Activated CD4-positive, CD25-positive, alpha-beta regulatory T cell treated with anti-CD3 and anti-CD28 coated beads, Interleukin-2, amount 50 U/mL, for 24 hours (primary cell): ENCODE data around the gene ADAMTS13.

Source experiments
- ATAC-seq, 2 donors: fragments of 150-1000 bp; cut with Tn5 transposase; one replicate each; pipeline ENCODE4 v1.10.0; 2021; ENCODE audit warnings: mild to moderate bottlenecking in 1 of 2, moderate library complexity in 1 of 2

ADAMTS13 gene

DNA sequence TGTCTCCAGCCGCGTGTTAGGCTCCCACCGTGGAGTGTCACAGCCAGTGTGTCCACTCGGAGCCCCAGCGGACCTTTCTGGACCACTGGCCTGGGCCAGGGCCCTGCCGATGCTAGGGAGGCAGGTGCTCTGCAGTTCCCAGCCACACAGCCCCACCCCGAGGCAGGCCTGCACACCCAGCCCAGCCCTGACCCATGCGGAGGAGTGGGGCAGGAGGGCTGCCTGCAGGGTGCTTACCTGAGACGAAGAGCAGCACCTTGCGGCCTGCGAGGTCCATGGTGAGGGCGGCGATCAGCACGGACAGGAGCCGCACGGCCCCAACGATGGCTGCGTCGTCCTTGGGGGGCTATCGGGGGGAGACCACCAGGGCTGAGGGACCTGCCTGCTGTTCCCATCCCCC is 51.6 kb downstream of the ADAMTS13 start:
- no peak for ATAC-seq

DNA sequence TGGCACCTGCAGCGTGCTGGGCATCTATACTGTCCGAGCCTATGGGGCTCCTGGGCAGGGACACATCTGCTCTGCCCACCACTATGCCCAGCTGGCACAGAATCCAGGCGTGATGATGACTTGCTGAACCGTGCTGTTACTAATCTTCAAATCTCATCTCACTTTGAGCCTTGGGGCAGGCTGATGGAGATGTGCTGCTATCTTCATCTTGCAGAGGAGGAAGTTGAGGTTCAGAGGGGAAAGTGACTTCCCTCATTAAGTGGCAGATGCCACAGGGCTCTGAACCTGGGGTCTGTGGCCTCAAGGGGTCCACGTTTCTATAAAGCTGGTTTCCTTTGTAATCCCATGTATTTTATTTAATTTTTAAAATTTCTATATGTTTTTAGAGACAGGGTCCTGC is 52.0 kb downstream of the ADAMTS13 start:
- ATAC-seq: no peak

DNA sequence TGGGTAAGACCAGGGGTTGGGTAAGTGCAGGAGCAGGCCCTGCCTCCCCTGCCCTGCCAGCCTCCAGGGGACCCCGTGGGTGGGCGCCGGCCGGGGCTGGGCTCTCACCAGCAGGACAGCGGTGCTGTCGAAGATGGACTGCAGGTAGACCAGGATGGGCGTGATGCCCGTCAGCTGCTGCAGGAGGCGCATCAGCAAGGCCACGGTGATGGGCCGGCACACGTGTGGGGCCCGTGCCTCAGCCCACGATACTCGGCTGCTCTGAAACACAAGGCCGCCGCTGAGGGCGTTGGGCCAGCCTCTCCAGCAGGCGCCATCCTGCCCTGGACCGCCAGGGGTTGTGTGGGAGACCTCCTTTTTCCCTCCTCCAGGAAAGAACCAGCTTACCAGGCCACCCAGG is 52.7 kb downstream of the ADAMTS13 start:
- ATAC-seq: no peak

DNA sequence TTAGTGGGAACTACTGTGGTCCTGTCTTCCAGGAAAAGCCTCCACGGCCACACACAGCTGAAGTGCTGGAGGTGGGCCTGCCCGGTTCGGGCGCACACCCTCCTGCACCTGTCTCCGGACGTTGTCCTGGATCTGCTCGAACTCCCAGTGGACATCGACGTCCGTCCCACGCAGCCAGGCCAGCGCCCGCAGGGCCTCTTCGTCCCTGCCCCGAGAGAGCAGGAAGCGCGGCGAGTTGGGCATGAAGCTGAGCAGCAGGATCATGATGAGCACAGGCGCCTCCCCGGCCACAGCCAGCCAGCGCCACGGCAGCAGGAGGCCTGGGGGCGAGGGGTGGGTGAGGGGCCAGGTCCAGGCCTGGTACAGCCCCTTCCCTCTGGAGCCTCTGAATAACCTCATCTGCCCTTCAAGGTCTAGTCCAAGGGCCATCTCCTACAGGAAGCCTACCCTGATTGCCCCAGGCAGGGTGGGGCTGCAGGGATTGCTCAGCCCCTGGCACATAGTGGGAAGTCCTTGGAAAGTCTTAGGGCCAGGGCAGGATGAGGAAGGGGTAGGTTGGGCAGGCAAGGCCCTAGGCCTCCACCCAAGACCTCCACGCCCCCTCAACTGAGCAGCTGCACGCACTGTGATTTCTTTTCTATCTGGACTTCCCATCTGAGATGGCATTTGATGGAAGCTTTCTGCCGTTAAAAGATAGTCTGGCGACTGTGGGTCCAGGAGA is 53.3 kb downstream of the ADAMTS13 start:
- ATAC-seq: no peak

DNA sequence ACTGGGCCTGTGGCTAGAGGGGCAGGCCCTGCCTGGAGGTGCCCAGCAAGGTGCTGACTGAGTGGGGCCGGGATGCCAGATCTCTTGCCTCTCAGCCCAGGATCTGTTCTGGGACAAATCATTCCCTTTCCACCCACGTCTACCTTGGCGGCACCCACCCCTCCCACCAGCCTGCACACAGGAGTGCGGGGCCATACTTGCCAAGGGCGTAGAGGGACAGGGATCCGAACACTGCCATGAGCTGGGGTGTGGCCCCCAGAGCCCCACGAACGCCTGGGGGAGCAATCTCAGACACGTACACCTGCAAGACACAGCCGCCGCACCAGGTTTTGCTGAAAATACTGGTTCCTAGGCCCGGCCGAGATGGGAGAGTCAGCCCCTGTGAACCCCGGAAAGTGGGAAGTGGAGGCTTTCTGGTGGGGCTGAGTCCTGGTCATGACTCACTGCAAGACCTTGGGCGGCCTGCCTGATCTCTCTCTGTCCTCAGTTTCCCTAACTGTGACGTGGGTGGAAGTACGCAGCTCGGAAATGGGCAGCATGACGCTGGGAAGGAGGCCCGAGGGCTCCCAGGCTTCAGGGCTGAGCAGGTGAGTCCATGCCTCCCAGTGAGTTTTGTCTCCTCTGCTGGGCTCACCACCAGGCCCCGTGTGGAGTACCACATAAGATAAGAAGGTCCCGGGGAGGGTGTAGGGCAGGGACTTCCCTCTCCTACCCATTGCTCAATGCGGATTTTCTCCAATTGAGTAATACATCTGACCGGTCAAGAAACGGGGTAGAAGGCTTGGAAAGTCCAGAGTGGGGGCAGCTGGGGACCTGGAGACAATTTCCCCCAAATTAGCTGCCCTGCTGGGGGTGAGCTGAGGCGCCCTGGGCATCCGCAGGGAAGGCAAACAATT is 54.1 kb downstream of the ADAMTS13 start:
- ATAC-seq: no peak

DNA sequence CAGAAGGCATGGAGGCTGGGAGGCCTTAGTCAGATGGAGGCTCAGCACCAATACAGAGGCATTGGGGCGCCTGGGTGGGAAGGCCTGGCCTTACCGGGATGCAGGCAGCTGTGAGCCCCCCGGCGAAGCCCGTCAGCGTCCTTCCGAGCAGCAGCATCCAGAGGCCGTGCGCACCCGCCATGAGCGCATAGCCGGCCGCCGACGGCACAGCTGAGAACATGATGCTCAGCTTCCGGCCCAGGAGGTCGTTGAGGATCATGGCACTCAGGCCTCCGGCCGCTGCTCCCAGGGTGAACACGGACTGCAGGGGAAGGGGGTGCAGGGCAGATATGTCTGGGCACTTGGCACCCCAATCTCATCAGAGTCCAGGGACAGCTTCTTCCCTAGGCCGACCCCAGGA is 54.8 kb downstream of the ADAMTS13 start:
- ATAC-seq: no peak

DNA sequence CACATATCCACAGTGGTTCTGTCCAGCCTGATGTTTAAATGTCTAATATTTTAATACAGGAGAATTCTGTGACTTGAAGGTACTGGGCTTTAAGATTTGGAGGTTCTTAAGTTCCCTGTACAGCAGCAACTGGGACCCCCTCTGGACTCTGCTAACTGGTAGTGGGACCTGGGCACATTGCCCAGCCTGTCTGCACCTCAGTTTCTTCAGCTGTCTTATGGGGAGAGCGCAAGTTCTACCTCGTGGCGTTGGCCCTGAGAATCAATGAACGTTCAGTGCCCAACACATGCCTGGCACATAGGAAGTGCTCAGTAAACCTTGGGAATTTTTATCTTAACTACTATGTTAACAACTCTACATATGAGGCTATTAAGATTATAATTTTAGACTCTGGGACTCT is 55.3 kb downstream of the ADAMTS13 start:
- ATAC-seq: no peak

DNA sequence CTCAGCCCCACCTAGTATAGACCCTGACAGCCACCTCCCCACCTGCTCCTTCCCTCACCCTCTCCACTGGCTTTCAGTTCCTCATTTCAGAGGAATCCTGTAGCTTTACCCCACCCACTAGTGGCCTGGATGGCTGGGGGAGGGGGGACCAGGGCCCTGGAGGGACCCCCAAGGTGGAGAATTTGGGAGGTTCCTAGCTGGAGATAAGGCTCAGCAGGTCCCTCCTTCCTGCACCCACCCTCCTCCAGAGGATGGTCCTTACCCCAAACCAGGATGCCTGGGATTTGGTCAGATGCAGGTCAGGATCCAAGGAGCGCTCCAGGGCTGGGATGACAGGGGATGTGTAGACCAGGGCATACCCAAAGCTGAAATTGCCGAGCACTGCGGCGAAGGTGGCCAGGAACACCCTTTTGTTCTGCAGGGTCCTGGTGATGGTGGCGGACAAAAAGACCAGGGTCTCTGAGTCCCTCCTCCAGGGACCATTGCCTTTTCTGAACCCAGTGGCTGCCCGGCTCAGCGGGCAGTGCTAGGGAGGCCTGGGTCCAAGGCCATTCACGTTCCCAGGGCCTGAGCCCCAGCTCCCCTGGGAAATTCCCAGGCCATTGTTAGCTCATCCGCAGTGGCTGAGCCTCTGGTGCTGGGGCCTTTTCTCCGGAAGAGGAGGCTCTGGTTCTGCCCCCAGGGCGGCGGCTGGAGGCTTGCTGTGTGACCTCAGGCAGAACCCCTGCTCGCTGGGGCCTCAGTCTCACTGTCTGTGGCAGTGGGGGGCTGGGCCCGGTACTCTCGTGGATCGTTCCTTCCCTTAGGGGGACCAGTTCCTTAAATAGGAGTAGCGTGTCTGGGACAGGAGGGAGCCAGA is 56.1 kb downstream of the ADAMTS13 start:
- ATAC-seq: peak; percentile 4 to 5

DNA sequence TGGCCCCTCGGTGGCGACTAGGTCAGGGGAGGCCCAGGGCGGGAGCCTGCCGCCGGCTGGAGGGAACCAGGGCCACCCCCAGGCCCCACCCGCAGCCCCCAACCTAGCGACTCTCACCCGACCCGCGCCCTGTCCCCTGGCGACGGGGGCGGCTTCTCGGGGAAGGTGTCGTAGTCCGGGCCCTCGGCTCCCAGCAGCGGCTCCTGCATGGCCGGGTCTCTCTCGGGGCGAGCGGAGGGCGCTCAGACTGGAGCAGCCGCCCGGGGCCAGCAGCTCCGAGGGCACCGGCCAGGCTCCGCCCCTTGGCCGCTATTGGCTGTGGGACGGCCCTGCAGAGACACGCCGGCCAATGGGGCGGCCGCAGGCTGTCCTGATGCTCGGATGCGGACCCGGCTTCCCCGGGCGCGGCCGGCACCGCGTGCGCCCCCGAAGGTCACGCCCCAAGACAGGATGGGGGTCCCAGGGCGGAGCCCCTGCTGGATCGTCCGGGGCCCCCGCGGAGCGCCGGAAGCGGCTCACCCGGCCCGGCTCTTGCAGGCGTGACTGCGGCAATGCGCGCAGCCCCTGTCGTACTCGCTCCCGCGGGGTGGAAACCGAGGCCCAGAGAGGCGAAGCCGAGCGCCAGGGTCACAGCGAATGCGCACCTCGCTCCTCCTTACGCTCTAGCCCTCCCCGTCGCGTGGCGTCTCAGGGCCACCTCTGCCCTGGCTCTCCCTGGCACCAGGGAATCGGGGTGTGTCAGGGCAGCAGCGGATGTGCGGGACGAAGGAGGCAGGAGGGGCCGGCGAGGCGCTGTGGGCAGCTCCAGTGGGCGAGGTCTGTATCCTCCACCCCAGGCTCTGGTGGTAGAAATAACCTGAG is 56.9 kb downstream of the ADAMTS13 start, which contains the start of gene SLC2A6:
Gene SLC2A6, minus strand, starts transcription at position 249 of the 861 bp plus-strand sequence. Its CDS starts 40 bp downstream, at position 209.
- peak; percentile 99 for ATAC-seq

DNA sequence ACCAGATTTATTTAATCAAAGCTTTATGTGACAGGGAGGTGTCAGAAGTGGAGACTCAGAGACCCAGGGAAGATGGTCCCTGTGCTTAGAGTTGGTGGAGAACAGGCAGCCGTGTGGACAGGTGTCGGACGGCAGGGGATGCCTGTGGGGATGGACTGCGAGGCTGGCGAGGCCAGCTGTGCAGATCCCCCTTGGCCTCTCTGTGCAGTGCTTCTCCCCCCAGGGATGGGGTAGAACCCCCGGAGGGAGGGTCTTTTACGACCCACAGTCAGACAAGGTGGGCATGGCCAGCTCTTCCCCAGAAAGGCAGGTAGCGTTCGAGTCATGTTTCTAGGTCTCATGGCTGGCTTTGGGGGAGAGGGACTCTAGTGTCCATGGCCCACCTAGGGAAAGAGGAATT is 61.4 kb downstream of the ADAMTS13 start:
- ATAC-seq: no peak

DNA sequence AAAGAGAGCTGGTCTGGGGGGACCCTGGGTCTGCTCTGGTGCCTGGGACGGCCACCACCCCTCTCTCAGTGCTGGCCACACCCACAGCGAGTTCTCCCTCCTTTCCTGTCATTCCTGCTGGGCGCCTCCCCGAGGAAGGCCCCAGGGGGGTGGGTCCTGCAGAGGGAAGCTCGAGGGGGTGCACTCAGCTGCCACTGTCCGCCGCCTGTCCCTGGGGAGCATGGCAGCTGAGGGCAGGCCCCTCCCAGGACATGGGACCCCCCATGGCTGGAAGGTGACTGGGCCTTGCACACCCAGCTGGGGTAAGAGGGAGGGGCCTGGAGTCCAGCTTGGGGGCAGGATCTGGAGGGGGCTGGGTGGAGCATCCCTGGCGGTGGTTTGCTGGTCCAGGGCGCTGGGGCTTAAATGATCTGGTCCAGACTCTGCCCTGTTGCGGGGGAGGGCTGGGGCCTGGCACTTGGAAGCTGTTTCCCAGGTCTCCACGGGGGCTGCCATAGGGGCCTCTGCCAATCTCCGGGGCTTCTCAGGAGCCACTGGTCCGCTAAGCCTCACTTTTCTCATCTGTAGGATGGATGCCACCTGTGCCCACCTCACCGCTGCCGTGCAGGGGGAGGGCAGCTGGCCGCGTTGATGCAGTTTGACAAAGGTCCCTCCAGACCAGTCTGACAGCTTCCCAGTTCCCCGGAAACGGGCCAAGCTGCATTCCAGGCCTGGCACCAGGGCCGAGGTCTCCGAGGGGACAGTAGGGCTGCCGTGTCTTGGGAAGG is 62.7 kb downstream of the ADAMTS13 start:
- no peak for ATAC-seq

DNA sequence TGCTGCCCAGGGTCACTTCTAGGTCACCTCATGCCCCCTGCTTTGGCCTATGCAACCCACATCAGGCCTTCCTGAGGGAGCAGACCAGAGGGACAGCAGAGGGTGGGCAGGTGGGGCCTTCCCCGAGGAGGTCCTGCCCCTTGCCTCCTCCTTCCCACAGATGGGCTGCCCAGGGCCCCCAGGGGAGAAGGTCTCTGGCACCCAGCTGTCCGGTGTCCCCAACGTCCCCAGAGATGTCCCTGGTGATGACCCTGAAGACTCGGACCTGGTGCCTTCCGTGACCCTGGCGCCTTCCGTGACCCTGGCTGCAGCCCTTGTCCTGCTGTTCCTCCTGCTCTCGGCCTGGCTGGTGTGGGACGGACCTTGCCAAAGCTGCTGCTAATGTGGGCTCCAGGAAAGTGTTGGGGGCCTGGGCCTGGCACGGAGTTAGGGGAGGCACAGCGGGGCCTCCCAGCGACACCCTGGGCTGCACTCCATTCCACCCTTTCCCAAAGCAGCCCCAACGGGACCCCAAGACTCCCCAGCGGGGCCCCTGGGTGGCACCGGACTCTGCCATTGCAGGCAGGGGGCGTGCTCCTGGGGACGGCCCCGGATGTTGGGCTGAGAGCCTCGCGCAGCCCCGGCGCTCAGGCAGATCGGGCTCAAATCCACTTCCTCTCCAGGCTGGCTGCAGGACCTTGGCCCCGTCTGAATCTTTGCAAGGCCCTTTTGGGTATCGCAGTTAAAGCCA is 63.5 kb downstream of the ADAMTS13 start:
- peak; percentile 25 to 38 for ATAC-seq

DNA sequence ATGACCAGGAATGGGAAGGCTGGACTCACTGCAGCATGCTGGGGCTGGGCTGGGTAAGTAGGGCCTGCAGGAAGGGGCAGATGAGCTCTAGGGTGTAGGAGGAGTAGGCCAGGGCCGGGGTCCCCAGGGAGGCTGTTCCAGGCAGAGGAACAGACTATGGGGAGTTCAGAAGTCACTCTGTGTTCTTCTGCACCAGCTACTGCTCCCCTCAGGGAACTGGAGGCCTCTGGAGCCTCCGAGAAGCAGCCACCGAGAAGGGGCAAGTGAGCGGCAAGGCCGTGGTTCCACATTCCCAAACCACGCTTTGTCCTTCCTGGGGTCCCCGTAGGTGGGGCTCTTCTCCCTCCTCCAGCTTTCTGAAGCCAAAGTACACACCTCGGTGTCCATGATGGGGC is 65.2 kb downstream of the ADAMTS13 start:
- no peak for ATAC-seq

DNA sequence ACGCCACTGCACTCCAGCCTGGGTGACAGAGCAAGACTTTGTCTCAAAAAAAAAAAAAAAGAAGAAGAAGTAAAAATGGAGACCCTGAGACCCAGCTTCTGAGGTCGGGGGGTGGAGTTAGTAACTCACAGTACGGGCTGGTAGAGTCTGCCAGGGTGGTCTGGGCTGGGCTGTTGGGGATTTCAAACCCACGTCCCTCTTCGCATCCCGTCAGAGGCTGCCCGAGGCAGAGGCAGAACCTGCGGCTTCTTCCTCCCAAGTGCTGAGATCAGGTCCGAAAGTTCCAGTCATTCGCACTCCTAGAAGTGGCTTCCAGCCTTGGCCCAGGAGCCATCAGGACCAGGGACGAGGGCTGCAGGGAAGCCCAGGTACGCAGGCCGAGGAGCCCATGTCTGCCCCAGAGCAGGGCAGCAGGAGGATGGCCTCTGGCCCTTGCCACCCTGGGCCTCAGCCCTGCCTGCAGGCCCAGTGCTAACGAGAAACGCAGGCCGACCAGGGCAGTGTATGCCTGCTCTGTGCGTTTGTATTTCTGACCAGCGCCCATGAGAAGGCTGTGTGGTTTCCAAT is 66.6 kb downstream of the ADAMTS13 start:
- ATAC-seq: no peak

DNA sequence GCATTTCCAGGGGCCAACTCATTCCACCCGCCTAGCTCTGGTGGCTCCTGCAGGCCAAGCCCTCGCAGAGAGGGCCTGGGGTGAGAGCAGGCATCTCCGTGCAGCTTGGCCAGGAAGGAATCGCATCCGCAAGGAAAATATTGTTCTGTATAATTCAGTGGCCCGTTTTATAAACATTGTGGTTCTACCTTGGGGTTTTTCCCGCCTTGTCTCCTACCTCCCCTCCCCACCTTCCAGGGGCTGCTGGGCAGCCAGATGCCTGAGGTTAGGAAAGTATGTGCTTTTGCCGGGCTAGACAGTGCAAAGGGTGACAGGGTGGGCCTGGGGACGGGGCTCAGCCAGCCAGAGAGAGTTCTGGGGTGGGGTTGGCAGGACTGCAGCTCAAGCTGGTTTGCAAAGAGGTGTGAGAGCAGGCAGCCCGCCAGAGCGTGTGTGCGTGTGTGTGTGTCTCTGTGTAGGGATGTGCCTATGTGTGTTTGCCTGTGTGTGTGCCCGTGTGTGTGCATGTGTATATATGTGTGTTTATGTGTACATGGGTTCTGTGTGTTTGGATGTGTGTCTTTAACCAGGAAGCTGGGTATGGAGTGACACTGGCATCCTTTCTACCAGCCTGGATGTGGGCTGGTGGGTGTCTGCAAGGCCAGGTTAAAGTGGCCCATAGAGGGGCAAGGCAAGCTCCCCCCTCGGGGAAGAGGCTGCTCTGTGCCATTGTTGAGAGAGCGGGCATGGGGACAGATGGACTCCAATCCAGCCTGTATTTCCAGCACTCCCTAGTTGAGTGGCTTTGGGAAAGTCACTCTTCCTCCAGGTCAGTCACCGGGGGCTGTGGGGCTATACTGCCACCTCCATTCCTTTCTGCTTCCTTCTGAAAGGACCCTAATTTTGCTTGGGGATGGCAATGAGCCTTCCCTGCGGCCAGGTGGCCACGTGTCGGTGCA is 67.4 kb downstream of the ADAMTS13 start:
- ATAC-seq: no peak

DNA sequence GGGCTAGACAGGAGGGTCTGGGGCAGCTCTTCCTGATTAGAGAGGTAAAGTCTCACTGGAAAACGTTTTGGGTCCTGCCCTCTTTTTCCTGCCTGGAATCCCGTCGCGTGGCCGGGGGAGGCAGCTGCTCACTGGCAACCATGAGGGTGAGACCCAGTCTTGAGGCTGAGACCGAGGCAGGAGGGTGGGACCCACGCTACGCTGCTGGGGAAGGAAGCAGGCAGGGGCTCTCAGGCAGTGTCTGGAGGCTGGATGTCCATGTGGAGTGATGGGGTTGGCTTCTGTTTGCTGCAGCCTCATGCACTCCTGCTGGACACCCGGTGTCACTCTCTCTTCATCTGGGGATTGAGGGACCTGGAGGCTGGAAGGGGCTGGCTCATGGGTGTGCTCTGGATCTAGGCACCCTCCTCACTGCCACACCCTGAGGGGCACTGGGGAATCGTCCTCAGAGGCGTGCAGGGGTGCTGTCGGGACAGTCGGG is 68.1 kb downstream of the ADAMTS13 start:
- no peak for ATAC-seq

DNA sequence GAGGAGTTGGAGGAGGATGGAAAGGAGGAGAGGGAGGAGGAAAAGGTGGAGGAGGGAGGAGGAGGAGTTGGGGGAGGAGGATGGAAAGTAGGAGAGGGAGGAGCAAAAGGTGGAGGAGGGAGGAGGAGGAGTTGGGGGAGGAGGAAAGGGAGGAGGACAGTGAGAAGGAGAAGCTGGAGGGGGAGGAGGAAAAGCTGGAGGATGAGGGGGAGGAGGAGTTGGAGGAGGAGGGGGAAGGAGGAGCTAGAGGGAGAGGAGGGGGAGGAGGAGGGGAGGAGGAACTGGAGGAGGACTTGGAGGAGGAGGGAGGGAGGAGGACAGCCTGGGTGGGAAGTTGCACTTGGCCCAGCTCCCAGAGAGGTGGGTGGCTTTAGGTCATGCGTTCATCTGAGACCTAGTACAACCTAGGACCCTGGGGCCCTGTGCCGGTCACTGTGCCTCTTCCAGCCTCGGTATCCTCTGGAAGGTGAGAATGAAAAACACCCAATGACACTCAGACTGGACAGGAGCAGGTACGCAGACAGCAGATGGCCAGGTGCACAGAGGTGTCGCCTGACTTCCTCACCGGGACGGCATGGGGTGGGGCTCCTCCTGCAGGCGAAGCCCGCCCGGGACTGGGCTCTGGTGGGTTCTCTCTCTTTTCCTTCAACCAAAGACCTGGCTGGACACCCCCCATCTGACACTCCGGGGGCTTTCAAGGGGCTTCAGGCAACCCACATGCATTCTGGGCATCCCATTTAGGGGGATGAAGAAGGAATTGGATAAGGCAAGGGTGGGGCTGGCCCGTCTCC is 68.9 kb downstream of the ADAMTS13 start:
- no peak for ATAC-seq

DNA sequence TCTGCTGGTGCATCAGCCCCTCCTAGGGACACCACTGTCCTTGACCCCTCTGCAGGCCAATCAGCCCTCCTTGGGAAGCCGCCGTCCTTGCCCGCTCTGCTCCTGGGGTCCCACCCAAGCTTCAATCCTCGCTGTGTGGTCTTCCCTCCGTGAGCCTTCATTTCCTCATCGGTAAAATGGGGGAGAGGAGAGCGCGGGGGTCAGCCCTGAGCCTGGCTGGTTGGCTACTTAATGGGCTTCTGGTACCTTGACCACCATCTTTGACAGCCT is 69.4 kb downstream of the ADAMTS13 start:
- no peak for ATAC-seq
